Left cardiac atrium (tissue), 4 donors: ENCODE measurements around the gene WWC1. TPM values are rescaled to one million over a fixed set of nuclear protein-coding genes. Genes with fewer than 3 reads are reported as not detected.

Experiments
- ATAC-seq, 2 donors: fragments of 200-7000 bp; cut with Tn5 transposase; one replicate each; pipeline ENCODE4 v1.9.1; 2020; ENCODE audit warnings: mild to moderate bottlenecking in 2 of 2, moderate library complexity in 2 of 2
- DNase-seq: peaks from one replicate; pipeline ENCODE4 v3.0.0-alpha.2; 2020
- intact Hi-C, 2 donors: fragments of 100-400 bp; cut with DNase I; formaldehyde crosslinking; loops; one replicate each; pipeline versions ENCODE4 v1.14.1 to v1.15.1; 2022 to 2023
- total RNA-seq, 2 donors: library from RNA; stranded (reverse); fragmentation: NEBNext Ultra II Directional; extraction: Animal tissue kit (Norgen Biotek cat#: 25700); gene quantifications; one replicate each; pipeline ENCODE4 v1.2.1, GENCODE V29; 2021
- donor health status: DM: no; HTN: yes; CAD: no.
- donor health status: DM: no; HTN: yes; CAD: no; lungs with severe emphysema.
- donor health status: DM: yes; HTN: yes; CAD: no.
- donor health status: Dilated cardiomyopathy.

Gene WWC1
- total RNA-seq, 2 donors from 2014 or later: 3.4 to 6.2 TPM

- DNase-seq (no peak), ATAC-seq (no peak)
- intact Hi-C loops: no loop called here
Measured at GRCh38 chr5:168350315-168350714, 58.9 kb downstream of the WWC1 start.

- intact Hi-C loops: no loop called here
- DNase-seq (no peak), ATAC-seq (peak in 1 of 2 donors; percentile 38)
Measured at GRCh38 chr5:168353216-168353957, 61.9 kb downstream of the WWC1 start.

- ATAC-seq (no peak), DNase-seq (no peak)
- intact Hi-C loops: no loop called here
Measured at GRCh38 chr5:168354397-168354796, 63.0 kb downstream of the WWC1 start.

- ATAC-seq: no peak
- intact Hi-C loops: no loop called here
Measured at GRCh38 chr5:168356171-168356570, 64.7 kb downstream of the WWC1 start.

GRCh38 chr5:168356592-168356991 lies 65.1 kb downstream of the WWC1 start:
- intact Hi-C loops: no loop called here
- ATAC-seq (no peak), DNase-seq (no peak)

More at GRCh38 chr5:168356171-168356570, 64.7 kb downstream of the WWC1 start:
- no peak for DNase-seq

GRCh38 chr5:168357876-168358275 lies 66.4 kb downstream of the WWC1 start:
- no peak for DNase-seq
- intact Hi-C loops: no loop called here
- no peak for ATAC-seq

DNA sequence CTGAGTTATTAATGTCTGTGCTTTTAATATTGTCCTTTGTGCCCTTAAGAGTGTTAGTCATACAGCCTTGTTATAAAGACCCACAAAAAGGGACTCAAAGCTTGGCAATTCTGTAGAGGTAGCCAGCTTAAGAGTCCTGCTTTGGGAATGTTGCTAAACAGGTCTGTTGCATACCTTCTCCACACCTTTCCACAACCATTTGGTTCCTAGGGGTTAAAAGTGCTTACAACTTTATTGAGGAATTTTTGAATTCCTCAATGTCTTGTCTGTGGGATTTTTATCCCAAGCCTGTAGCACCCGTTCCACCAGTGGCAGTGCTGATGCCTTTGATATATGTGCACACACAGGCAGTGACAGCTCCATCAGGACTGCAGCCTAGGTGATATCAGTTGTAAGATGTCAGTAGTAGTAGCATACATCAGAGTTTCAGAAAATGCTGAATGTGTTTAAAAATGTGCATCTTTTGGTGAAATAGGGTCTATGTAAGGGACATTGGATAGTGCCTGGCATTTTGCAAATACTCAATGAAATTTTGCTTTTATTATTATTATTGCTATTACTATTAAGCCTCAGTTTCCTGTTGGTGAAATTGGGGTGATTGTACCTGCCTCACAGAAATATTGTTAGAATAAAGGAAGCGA lies 68.5 kb downstream of the WWC1 start:
- no peak for DNase-seq
- intact Hi-C loops: no loop called here
- ATAC-seq: no peak

DNA sequence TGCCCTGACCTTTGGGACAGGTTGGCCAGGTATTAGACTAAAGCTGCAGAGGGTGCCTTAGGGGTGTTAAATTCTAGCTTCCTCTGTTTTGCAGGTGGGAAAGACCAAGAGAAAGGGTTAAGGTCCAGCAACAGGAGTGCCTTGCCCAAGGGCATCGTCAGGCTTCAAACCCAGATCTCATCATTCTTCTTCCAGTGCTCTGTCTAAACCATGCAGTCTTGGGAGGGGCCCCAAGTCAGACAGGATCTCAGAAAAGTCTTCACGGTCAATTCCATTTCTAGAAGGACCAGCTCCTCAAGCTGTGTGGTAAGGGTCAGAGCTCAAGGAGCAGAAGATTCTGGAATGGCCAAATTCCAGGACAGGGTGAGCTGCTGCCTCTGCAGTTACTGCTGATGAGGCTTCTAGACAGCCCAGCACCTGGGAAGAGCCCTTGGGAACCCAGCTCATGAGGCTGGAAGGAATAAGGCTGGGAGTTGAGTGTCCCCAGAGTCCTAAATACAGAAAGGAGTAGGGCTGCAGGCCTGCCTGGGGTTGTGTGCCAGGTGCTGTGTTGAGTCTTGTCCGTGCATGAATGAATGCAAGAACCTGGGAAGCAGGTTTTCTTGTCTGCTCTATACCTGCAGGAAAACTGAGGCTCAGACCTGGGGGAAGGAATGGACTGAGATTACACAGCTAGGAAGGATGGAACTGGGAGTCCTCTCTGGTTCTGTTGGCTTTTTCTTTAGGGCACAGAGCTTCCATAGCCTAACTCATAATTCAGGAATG lies 69.3 kb downstream of the WWC1 start:
- intact Hi-C loops: no loop called here
- DNase-seq (no peak), ATAC-seq (no peak)

- DNase-seq: no peak
- intact Hi-C loops: no loop called here
- no peak for ATAC-seq
Measured at GRCh38 chr5:168362097-168362885, 70.8 kb downstream of the WWC1 start.

DNA sequence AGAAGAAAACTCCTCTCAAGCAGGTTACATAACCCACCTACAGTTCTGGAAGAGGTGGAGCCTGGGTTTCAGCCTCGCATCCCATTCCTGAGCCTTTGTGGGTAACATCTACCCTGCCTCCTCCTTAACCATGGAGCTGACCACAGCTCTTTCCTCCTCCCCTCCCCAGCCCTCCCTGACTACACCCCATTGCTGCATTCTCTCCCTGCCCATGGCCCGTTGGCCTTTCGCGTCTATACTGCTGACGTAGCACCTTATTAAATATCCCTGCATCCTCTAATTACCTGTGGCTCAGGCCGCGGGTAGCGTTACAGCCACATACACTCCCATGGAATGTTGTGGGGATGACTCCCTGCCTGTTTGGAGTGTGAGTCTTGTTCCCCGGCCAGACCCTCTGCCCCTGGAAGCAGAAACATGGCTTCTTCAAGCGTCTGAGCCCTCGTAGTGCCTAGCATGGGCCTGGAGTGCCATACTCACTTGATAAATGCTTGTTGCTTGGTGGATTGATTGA lies 72.8 kb downstream of the WWC1 start:
- intact Hi-C loops: no loop called here
- DNase-seq (no peak), ATAC-seq (peak in 1 of 2 donors; percentile 40)

DNA sequence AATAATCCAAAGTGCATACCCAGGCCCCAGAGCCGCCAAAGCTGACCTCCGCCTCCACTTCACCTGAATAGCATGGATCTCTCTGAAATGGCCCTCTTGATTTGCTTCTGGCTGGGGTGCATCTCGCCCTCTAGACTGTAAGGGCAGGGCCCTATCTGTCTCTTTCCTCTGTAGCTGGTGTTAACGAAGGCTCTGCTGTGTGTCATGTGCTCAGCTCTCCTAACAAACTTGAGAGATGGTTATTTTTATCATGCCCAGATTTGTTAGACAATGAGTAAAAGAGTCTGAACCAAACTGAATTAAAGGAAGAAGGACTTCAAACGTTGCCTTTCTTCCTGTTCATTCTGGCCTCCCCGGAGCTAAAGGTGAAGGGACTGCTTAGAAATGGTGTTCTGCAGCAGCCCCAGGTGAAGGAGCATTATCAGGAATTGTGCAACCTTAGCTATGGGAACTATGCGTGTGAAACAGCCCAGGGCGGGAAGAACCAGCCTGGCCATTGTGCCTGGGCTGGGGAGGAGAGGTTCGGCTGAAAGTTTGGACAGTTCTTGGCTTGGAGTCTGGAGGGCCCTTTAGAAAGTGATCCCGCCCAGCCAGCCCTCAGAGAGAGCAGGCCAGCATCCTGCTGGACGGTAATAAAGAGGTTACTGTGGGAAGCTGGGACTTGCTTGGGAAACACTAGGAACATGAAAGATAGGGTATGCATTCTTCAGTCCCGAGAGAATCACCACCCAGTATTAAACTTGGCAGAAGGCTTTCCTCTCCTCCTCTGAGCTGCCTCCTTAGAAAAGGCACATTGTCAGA lies 73.5 kb downstream of the WWC1 start:
- DNase-seq: peak; percentile 36
- peak; percentile 64 to 74 for ATAC-seq
- intact Hi-C loops: no loop called here

- peak; percentile 35 to 60 for ATAC-seq
- peak; percentile 56 for DNase-seq
- intact Hi-C loops: no loop called here
Measured at GRCh38 chr5:168365581-168366081, 74.2 kb downstream of the WWC1 start.

GRCh38 chr5:168366116-168366515 lies 74.7 kb downstream of the WWC1 start:
- peak; percentile 3 to 34 for ATAC-seq
- intact Hi-C loops: no loop called here
- DNase-seq: no peak

GRCh38 chr5:168368854-168369253 lies 77.4 kb downstream of the WWC1 start:
- intact Hi-C loops: no loop called here
- no peak for DNase-seq
- no peak for ATAC-seq

DNA sequence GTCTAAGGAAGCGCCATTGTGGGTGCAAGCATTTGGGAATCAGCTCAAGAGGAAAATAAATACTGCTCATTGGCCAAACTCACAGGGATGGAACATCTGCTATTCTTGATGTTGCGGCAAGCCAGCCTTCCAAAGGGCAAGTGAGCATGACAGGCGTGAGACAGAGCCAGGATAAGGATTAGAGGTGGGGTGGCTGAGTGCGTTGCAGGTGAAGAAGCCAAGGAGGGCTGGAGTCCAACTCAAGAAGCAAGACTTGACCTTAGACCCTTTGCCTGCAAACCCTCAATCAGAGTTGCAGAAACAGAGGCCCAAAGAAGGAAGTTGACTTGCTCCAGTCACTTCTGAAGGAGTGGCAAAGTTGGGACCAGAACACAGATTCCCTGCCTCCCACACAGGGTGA lies 79.4 kb downstream of the WWC1 start:
- no peak for ATAC-seq
- DNase-seq: no peak
- intact Hi-C loops: no loop called here

DNA sequence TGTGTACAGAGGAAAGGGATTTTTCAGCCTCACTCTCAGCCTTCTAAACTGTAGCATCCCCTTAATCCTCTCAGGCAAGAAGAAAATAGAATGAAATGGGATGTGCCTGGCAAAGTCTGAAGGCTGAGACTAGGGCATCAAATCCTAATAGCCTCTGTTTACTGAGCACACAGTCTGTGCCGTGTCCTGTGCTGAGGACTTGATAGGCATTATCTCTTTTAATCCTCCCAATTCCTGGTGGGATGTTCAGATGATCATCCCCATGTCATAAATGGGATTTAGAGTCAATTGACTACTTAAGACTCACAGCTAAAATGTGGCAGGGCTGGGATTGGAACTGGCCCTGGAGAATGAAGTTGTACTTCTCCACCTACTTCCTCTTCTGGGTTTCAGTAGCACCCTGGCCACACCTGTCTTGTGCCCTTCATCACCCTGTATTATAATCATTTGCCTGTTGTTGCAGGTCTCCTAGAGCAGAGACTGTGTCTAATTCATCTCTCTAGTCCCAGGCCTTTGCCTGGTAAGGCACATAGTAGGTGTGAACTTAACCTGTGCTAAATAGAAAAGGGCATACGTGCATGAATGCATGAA lies 81.0 kb downstream of the WWC1 start:
- ATAC-seq: no peak
- DNase-seq: no peak
- intact Hi-C loops: no loop called here

GRCh38 chr5:168374532-168374931 lies 83.1 kb downstream of the WWC1 start:
- intact Hi-C loops: no loop called here
- ATAC-seq (no peak), DNase-seq (no peak)

DNA sequence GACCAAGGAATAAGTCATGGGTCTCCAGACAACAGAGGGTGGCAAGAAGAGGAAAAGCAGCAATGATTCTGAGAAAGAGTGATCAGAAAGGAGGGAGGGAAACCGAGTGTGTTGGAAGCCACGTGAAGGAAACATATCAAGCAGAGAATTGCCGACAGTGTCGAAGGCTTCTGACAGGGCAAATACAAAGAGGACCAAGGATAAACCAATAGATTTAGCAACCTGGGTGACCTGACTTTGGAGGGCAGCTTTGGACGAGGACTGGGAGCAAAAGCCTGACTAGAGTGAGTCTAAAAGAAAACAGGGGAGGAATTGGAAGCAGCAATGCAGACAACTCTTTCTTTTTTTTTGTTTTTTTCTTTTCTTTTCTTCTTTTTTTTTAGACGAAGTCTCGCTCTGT lies 83.8 kb downstream of the WWC1 start:
- no peak for ATAC-seq
- intact Hi-C loops: no loop called here
- DNase-seq: no peak
